CMK (cell line): ENCODE results near the gene TRIM71.
A peak's percentile ranks its signal among the peaks of the same experiment; 100 is the strongest.
"Not testable (repeated sequence)": the region's sequence is repeated elsewhere in the genome, so short reads cannot be mapped to it uniquely, and the experiment has no call there.

Experiments used
- DNase-seq: peaks from one replicate; pipeline ENCODE4 v3.0.0-alpha.2; 2010; ENCODE audit warnings: low read depth

The TRIM71 gene

DNA sequence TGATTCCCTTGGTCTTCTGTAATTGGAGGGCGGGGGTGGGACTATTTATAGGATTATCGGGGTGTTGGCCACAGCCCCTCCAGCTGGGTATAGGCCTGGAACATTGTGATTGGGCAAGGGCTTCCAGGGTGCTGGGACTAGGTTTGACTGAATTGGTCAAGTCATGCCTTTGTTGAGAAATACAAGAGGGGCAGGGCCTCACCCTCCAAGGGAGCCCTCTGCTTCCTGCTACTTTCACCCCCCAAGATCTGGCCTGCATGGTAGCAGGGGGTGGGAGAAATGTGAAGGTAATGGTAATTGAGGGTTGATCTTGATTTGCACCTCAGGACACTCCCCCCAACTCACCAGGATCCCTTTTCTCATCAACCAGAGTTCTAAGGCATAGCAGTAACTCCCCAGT, 25.2 kb downstream of the TRIM71 start:
- no peak for DNase-seq

DNA sequence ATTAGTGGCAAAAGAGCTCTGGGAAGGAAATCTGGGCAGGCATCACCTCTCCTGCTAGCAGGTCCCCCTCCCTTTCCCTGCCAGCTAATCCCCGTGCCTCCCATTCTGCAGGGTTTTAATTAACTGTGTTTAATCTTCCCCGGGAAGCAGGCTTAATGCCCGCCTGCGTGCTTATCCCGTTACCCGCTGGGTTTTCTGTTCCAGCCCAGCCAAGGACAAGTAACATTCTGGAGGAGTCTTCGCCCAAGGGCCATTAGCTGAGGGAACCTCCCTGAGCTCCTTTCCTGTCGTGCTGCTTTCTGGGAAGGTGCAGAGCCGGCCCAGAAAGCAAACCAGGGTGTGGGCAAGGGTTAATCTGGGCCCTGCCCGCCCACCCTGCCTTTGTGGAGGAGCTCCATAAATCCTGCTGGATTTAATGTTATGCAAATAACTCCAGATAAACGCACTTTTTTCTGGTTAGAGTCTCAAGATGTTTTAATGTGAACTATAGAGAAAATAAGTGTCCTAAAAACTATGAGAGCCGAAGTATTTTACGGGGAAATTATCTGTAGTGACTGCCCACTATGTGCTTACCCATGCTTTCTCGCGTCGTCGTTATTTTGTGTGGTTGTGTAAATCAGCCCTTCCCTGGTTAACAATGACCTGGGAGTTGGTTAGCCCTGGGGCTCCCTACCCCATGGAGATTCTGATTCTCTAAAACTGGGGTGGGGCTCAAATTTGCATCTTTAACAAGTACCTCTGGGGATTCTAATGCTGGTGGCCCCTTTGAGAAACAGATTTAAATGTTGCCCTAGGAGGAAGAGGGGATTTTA, 25.9 kb downstream of the TRIM71 start:
- DNase-seq: no peak

GRCh38 chr3:32844322-32844654, 26.5 kb downstream of the TRIM71 start:
- no peak for DNase-seq

DNA sequence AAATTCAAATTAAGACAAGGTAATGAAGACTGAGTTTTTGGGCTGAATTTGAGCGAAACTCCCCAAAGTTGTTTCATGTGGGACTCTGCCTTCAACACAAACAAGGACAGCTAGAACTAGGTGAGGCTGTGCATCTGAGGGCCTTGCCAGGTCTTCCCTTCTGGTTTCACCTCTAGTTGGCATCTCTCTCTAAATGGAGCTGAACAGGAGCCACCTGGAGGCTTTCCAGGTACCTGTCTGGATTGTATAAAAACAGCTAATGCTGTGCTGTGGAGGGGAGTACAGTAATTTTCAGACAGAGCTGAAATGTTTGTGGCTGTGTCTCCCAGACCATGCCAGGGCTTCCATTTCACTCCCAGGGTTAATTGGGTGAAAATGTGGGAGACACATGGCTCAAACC, 27.1 kb downstream of the TRIM71 start:
- no peak for DNase-seq

DNA sequence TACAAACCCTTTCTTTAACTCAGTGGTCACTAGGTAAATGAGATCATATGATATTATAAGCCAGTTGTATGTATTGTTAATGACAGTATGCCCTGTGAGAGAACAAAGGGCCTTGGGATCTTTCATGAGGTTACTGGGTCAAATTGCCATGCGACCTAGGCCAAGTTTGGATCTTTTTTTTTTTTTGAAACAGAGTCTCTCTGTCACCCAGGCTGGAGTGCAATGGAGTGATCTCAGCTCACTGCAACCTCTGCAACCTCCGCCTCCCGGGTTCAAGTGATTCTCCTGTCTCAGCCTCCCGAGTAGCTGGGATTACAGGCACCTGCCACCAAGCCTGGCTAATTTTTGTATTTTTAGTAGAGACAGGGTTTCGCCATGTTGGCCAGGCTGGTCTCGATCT, 27.7 kb downstream of the TRIM71 start:
- not testable (repeated sequence) for DNase-seq

GRCh38 chr3:32847045-32847444, 29.2 kb downstream of the TRIM71 start:
- not testable (repeated sequence) for DNase-seq

GRCh38 chr3:32847528-32847927, 29.7 kb downstream of the TRIM71 start:
- DNase-seq: no peak

- peak; percentile 31 for DNase-seq
These were observed 30.4 kb downstream of the TRIM71 start for GRCh38 chr3:32848215-32848614.

DNA sequence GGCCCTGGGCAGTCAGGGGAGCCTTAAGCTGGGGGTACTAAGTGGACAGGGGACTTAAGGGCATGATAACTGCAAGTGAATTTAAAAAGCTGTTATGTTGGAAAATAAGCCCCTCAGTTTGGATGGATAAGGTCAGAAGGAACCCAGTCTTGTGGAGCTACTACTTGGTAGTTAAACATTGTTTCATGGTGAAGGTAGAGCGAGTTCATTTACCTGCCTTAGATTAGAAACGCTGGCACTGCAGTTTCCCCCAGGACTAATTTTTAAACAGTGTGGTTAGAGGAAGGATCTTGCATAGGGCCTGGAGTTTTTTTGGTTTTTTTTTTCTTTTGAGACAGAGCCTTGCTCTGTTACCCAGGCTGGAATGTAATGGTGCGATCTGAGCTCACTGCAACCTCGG, 31.2 kb downstream of the TRIM71 start:
- no peak for DNase-seq

GRCh38 chr3:32850226-32850625, 32.4 kb downstream of the TRIM71 start:
- no peak for DNase-seq

DNA sequence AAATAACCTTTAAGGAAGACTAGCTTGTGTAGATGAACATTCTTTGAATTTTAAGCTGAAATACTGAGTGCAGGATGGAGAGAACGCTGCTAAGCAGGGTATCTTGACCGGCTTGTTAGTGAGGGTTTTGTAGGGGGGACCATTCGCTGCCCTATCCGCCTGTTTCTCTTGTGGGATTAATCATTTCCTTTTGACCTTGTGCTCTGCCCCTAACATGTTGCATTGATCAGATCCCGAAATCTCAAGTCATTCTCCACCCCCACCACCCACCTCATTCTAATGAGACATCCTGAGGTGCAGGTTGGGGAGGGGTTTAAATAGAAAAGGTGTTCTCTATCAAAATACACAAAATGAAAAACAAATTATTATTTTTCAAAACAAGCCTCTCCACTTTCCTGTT, 32.8 kb downstream of the TRIM71 start:
- no peak for DNase-seq

- DNase-seq: no peak
These were observed 34.3 kb downstream of the TRIM71 start for GRCh38 chr3:32852146-32852545.

- DNase-seq: no peak
These were observed 37.7 kb downstream of the TRIM71 start for GRCh38 chr3:32855350-32855953.

- no peak for DNase-seq
These were observed 38.6 kb downstream of the TRIM71 start for GRCh38 chr3:32856355-32856889.

DNA sequence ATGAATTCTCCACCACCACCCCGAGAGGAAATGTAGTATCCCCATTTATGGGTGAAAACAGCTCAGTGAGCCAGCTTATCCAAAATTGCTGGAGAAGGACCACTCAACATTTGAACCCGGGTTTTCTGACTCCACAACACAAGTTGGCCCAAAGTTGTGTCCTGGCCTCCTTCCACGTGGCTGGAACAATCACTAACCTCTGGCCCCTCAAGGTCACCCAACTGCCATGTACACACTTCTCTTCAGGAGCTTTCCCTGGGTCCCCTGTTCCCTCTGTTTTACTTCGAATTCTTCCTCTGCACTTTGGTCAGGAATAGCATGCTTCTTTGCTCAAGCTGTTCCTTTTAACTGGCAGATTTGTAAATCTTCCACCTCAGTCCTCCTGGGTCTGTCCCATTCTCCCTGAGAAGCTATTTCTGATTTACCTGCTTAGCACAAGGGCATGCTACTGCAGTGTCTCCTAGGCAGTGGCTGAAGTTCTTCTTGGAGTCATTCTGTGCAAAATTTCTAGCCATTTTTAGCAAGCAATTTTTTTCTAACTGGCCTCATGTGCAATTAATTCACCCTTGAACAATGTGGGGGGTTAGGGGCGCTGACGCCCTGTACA, 39.2 kb downstream of the TRIM71 start:
- DNase-seq: no peak

- no peak for DNase-seq
These were observed 40.1 kb downstream of the TRIM71 start for GRCh38 chr3:32857921-32858320.

- DNase-seq: no peak
These were observed 41.9 kb downstream of the TRIM71 start for GRCh38 chr3:32859604-32860237.

- no peak for DNase-seq
These were observed 42.7 kb downstream of the TRIM71 start for GRCh38 chr3:32860499-32860898.

GRCh38 chr3:32861681-32862080, 43.9 kb downstream of the TRIM71 start:
- no peak for DNase-seq

DNA sequence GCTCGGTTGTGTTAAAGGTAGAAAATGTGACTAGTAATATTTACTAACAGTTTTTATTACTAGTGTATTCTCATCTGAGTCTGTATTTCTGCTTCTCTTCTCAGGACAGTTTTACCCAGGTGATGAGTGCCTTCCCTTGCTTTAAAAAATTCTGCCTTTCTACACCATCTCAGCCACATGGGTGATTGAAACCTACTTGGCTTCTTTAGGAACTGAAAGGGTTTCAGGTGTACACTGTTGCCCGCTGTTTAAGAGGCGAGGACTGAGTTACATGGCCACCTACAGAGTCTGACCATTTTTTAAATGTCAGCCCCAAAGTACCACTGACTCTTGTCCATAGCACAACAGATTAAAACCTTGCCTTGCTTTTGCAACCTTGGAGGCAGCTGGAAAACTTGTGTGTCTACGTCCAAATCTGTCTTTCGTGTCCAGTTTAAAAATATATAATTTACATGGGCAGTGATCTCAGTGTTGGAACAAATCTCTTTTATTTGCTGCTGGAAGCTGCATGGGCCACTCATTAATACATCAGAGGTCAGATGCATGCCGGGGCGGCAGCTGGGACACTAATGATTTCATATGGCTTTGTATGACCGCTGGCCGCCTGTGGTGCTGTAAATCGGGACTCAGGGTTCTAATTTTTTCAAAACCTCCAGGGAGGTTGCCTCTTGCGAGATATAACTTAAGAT, 44.6 kb downstream of the TRIM71 start:
- DNase-seq: no peak

DNA sequence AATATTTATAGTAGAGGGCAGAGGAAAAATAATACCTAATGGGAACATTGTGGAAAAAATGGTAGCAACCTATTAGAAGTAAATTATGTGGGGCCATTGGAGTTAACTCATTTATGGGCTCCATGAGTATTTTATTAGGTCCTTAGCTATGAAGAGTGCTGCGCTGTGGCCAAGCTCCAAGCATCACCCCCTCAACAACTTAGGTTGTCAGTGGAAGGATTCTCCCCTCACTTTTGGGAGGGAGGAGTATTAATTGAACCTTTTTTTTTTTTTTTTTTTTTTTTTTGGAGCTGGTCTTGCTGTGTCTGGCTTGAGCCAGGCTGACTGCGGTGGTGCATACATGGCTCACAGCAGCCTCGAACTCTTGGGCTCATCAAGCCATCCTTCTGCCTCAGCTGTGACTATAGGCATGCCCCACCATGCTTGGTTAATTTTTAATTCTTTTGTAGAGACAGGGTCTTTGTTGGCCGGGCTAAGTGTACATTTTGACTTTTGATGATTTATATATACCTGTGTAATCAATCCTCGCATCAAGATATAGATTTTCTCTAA, 45.2 kb downstream of the TRIM71 start:
- no peak for DNase-seq

GRCh38 chr3:32865383-32865782, 47.6 kb downstream of the TRIM71 start:
- no peak for DNase-seq
